GM10248 (cell line): ENCODE results near the gene PRRX2.

Experiments
- CTCF ChIA-PET: fragments of 300-600 bp; sonication (Branson Sonifier 250); formaldehyde crosslinking; extraction: SDS; loops from one replicate; lab custom pipeline; 2021; ENCODE audit warnings: antibody characterized with exemption; lab: Yijun Ruan, JAX
- POLR2A ChIA-PET: fragments of 350-650 bp; sonication (Branson Sonifier 250); formaldehyde crosslinking; extraction: SDS; loops from one replicate; lab custom pipeline; 2020; ENCODE audit warnings: antibody characterized with exemption; lab: Yijun Ruan, JAX
- DNase-seq: peaks from one replicate; pipeline ENCODE4 v3.0.0; 2012; ENCODE audit errors: extremely low spot score
- TF ChIP-seq, protein P1 (sequence below): IDR thresholded peaks from 2 replicates; pipeline ENCODE4 v1.5.1; 2012; ENCODE audit warnings: mild to moderate bottlenecking, low read depth; ENCODE audit errors: extremely low read depth, missing control alignments, control extremely low read depth

The PRRX2 gene

DNA sequence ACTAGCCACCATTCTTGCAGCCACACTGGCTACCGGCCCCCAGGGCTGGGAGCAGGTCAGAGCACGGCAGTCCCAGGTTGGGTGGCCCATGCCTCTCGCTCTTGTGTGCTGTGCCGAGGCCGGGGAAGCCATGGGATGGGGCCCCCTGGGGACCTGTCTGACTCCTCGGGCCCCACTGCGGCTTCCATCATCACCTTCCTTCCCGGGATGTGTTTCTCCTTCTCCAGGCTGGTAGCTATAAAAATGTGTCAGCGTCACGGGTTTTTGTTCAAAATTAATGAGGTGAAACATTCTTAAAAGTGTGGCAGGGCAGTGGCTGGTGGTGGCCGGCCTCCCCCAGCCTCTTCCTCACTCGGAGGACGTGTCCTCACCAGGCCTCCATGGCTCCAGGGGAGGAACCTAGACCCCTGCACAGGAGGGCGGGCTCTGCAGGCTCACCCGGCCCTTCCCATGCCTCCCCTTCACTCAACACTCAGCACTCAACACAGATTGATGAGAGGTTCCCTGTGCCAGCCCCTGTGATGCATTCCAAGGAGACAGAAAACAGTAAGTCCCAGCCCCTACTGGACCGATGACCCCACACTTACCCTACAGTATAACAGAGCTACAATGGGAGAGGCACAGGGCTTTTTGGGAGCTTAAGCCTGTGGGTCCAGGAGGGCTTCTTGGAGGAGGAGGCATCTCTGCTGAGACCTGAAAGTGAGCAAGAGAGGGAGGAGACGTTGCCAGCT lies 44.2 kb downstream of the PRRX2 start:
- CTCF ChIA-PET = interaction anchor here (1.4 to 1.8 kb wide), 2 partner anchors 17 to 28 kb away, joined by 4 to 7 read pairs; no protein-coding TSS in a partner anchor

DNA sequence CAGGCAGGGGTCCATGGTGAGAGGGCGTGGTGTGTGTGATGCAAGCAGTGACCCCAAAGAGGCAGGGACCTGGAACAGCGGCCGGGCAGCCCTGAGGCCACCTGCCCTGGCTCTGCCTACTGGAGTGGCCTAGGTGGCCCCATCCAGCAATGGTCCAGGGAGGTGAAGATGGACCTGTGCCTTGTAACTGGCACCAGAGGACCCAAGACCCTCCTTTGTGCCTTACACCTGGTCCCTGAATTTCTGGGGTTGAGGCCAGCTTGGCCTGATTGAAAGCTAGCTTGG lies 44.7 kb downstream of the PRRX2 start:
- no peak for DNase-seq
- CTCF ChIA-PET = interaction anchor here (1.4 to 1.8 kb wide), 2 partner anchors 16 to 28 kb away, joined by 4 to 7 read pairs; no protein-coding TSS in a partner anchor
- POLR2A ChIA-PET = no interaction called here
- TF ChIP-seq, protein P1, sequence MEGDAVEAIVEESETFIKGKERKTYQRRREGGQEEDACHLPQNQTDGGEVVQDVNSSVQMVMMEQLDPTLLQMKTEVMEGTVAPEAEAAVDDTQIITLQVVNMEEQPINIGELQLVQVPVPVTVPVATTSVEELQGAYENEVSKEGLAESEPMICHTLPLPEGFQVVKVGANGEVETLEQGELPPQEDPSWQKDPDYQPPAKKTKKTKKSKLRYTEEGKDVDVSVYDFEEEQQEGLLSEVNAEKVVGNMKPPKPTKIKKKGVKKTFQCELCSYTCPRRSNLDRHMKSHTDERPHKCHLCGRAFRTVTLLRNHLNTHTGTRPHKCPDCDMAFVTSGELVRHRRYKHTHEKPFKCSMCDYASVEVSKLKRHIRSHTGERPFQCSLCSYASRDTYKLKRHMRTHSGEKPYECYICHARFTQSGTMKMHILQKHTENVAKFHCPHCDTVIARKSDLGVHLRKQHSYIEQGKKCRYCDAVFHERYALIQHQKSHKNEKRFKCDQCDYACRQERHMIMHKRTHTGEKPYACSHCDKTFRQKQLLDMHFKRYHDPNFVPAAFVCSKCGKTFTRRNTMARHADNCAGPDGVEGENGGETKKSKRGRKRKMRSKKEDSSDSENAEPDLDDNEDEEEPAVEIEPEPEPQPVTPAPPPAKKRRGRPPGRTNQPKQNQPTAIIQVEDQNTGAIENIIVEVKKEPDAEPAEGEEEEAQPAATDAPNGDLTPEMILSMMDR = no peak

More for the DNA sequence above, 44.2 kb downstream of the PRRX2 start:
- POLR2A ChIA-PET = no interaction called here
- TF ChIP-seq, protein P1 = no peak
- no peak for DNase-seq

DNA sequence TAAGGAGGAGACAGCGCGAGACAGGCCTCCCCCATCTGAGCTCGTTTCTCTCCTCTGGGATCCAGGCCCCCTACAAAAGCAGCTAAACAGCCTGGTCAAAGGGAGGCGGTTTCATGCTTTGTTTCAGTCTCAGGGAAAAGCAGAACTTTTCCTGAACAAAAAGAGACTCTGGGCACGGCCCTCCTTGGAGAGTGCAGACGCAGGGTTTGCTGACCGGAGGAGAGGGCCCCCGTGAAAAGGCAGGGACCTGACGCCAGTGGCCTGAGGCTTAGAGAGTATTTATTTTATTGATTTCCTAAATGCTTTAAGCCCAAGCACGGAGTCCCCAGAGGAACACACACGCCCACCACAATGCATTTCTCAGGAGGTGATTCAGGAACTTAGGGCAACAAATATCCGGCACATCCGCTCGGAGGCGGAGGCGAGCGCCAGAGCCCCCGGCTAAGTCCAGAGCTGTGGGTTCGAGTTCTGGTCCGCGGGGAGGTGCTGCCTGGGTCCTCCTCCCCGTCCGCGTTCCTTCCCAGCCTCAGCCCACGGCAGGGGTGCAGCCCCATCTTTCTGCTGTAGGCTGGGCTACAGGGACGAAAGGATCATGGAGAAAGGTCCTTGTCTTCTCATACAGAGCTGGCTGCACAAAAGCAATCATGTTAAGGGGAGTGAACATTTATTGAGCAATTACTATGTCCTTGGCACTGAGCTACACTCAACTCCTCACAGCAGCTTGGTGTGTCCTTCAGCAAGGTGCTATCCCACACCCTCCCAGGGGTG lies 47.4 kb downstream of the PRRX2 start:
- ChIA-PET POLR2A (no interaction called here), CTCF (interaction anchor here (1.0 to 2.9 kb wide), 5 partner anchors 9 to 37 kb away, joined by 3 to 10 read pairs (median 4); no protein-coding TSS in a partner anchor)
- no peak for DNase-seq

DNA sequence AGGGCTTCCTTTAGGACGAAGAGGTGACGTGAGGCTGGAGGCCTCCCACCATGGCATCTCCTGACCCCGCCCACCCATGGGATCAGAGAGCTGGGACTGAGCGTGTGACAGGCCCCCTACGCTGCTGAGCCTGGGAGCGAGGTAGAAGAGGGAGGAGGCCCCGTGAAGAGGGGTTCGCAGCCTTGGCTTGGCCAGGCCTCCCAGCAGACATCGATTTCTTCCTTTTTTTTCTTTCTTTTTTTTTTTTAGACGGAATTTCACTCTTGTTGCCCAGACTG lies 47.9 kb downstream of the PRRX2 start:
- TF ChIP-seq, protein P1 = no peak
- no peak for DNase-seq
- CTCF ChIA-PET = interaction anchor here (1.0 to 2.9 kb wide), 3 partner anchors 9 to 37 kb away, joined by 3 to 10 read pairs (median 3); no protein-coding TSS in a partner anchor
- POLR2A ChIA-PET = no interaction called here

More for the DNA sequence above, 47.4 kb downstream of the PRRX2 start:
- TF ChIP-seq, protein P1 = no peak

DNA sequence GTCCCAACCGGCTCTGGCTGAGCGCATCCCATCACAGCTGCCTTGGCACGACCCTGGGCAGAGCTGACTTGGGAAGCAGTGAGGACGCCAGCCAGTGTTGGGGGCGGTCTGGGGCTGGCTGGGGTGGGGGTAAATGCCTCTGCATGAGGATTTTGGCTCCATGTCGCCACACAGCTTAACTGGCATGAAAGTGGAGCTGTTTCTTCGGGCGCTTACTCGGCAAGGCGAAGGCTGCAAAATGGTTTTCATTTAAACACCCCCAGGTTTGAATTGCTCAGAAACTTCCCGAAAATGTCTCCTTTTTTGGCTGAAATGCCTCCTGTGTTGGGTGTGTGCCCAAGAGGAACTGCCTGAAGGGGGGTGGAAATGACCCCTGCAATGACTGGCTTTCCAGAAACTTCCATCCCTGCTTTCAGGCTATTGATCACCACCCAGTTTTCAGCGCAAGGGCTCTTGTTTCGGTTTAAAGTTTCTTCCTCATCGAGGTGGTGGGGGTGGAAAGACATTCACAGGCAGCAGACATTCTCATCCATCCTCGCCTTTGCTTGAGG lies 49.1 kb downstream of the PRRX2 start:
- CTCF ChIA-PET = interaction anchor here (1.8 to 2.9 kb wide), 2 partner anchors 12 to 23 kb away, joined by 10 read pairs; no protein-coding TSS in a partner anchor
- POLR2A ChIA-PET = interaction anchor here (0.6 kb wide), 1 partner anchor 79 kb away, joined by 3 read pairs; no protein-coding TSS in a partner anchor

DNA sequence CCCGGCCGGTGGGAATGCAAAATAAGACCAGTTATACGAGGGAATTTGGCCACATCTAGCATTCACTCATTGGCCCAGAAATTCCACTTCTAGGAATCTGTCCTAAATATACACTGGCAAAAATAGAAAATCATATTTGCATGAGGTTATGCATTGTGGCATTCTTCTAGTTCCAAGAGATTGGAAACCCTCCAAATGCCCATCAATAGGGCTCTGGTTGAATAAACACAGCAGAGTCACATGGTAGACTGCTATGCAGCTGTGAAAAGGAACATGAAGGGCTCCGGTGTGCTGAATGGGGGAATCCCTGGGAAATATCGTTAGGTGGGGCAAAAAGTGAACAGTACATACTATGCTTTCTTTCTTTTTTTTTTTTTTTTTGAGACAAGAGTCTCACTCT lies 50.6 kb downstream of the PRRX2 start:
- DNase-seq = no peak
- POLR2A ChIA-PET = no interaction called here
- CTCF ChIA-PET = interaction anchor here (0.8 to 1.8 kb wide), 2 partner anchors 10 to 22 kb away, joined by 3 to 10 read pairs; no protein-coding TSS in a partner anchor
- TF ChIP-seq, protein P1 = no peak

More for the DNA sequence above, 49.1 kb downstream of the PRRX2 start:
- TF ChIP-seq, protein P1 = no peak
- DNase-seq = no peak
